Anterior cingulate cortex (tissue), 58 donors: ENCODE measurements around the gene ACSF3.

Source experiments
- DNase-seq, 58 donors: peaks; one replicate each; lab custom pipeline; 2025; lab: John Stamatoyannopoulos, UW

ACSF3 gene

GRCh38 chr16:89140981-89141883 lies 47.6 kb downstream of the ACSF3 start:
- DNase-seq, result no peak

DNA sequence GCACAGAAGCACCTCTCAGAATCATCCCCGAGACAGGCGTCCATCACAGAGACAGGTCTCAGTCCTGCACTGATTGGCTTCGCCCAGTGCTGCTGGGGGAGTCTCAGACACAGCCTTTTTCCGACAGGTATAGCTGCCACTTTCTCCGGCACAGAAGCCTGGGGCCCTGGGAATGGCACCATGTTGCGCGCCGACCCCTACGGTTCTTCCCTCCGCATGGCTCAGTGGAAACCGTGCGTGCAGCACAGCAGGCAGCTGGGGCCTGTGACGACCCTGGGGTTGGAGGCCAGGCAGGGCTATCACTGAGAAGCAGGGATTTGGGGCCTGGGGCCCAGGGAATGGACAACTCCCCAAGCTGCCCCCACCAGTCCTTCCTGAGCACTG lies 48.2 kb downstream of the ACSF3 start:
- no peak for DNase-seq

DNA sequence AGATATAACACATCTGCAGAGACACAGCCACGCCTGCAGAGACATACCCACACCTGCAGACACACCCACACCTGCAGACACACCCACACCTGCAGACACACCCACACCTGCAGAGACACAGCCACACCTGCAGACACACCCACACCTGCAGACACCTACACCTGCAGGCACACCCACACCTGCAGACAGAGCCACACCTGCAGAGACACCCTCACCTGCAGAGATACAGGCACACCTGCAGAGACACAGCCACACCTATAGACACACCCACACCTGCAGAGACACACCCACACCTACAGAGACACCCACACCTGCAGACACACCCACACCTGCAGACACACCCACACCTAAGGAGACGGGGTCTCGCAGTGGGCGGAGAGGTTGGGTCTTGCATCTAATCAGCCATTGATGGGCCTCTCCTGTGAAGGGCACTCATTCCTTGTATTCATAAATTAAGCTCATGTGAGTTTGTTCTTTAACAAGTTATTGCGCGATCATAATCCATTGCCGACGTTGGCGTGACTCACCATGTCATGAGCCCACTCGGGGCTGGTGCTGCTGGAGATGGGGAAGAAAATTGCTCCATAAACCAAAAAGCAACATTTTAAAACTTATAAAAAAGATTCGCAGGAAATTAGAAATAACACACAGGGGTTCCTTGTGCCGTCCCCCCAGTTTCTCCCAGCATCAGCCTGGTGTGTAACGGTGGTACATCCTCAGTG lies 49.0 kb downstream of the ACSF3 start:
- DNase-seq, result no peak

DNA sequence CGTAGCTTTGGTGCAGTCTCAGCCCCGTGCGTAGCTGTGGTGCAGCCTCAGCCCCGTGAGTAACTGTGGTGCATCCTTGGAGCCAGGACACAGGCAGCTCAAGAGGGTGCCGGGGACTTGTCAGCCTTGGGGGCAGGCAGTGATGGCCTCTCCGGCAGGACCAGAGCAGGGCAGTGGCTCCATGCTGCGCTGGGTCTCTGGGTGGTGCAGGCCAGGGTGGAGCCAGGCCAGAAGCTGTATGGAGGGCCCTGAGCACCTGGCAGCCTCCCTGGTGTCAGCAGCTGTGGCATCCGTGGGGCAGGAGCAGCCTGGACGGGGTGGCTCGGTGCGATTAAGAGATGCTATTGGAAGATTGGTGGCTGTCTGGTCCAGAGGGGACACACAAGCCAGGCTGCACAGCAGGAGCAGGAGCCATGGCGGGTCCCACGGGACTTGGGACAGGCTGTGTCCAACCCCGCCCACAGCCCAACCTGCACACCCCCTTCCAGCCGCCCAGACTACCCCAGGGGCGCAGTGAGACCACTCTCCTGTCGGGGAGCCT lies 49.6 kb downstream of the ACSF3 start:
- DNase-seq, result no peak

GRCh38 chr16:89143911-89144675 lies 50.4 kb downstream of the ACSF3 start:
- no peak for DNase-seq

- DNase-seq, result no peak
Observed at GRCh38 chr16:89144681-89145080, 51.0 kb downstream of the ACSF3 start.

DNA sequence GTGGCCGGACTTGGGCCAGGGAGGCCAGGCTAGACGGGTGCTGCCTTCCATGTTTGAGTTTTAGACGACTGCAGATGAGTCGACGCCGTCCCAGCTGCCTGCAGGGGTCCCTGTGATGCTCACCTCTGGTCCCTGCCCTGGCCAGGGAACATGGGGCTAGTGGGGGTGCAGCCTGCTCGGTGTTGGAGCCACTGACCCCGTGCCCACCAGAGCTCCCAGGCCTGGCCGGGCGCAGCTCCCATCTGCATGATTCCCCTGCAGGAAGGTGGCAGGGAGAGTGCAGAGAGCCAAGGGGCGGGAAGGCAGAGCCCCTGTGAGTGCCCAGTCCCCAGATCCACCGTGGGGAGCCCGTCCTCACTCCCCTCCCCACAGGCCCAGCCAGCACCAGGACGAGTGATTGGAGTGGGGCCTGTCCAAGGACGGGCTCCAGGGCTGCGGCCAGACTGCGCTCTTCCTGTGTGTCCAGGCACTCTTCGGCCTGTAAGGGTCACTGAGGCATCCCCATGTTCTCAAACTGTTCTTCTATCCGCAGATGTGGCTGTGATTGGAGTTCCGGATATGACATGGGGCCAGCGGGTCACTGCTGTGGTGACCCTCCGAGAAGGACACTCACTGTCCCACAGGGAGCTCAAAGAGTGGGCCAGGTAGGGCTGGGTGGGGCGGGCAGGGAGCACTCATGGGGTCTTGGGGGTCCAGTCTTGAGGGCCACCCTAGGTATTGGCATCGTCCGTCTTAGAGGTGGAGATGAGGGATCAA lies 51.9 kb downstream of the ACSF3 start:
- no peak for DNase-seq

DNA sequence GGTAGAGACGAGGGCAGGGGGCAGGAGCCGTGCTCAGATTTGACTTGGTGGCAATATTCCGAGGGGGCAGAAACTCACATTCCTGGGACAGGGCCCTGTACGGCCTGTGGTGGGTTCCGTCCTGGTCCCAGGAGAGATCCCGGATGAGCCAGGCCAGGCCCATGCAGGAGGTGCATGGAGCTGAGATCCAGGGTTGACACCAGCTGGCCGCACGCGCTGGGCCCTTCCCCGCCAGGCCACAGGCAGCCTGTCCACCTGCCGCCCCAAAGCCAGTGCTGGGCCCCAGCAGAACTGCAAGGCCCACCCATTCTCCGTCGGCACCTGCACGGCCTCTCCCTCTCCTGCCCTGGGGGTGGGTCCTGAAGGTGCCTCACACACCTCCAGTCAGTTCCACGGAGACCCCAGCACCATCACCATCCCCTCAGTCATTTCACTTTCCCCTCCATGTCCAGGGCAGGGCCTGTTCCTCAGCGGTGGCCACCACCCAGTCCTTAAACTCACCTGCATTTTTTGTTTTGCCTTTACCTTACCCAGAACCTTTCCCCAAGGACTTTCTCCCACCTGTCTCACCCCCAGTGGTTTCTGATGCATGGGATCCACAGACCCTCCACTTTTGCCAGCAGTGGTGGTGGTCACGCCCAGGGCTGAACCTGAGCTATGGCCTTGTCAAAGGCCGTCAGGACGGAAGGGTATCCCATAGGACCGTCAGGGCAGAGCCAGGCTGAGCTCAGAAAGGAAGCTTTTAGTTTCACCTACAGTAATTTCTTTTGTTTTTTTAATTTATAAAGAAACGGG lies 52.8 kb downstream of the ACSF3 start:
- no peak for DNase-seq

GRCh38 chr16:89147085-89147817 lies 53.6 kb downstream of the ACSF3 start:
- no peak for DNase-seq

DNA sequence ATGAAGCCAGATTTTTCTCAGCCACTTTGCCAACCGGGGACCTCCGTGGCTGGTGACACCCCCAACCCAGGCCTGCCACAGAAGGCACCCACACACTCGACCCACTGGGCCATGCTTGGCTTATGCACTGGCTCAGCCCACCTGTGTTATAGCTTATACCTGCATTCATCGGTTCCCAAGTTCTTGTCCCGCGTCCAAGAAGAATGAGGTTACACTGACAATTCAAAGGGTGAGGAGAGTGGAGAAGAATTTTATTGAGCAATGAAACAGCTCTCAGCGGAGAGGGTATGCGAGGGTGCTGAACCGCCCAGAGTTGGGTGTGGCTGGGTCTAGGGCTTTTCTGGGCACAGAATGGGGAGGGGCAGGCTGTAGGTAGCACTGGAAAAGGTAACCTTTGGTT lies 55.7 kb downstream of the ACSF3 start:
- no peak for DNase-seq

DNA sequence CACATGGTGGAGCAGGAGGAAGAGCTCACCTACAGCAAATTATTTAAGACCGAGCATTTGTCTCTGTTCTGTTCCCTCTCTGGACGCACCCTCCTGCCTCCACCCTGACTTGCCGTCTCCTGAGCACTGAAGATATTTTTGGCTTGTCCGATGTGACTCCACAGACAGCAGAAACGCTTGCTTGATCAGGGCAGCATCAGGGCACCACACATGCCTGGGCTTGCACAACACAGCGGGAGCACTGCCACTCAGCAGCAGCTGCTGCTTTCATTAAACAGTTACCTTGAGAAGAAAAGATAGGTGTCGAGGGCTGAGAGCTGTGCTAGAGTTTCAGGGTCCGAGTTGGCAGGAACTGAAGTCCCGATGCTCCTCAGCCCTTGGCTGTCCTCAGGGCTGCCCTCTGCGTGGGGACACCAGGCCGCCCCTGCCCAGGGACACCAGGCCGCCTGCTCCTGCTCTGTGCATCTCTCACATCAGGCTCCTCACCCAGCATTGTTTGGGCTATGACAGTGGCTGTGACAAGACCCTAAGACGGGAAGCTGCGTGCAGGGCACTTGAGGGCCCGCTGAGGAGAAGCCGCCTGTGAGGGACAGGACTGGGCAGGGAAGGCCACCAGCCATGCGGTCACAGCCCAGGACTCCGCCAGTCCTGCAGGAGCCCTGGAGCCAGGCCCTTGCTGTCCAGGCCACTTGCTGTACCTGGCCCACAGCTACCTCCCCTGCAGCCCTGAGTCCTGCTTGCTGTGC lies 56.6 kb downstream of the ACSF3 start:
- DNase-seq, result no peak

GRCh38 chr16:89150981-89151380 lies 57.3 kb downstream of the ACSF3 start:
- DNase-seq, result no peak

- no peak for DNase-seq
Observed at GRCh38 chr16:89152831-89153700, 59.4 kb downstream of the ACSF3 start.

GRCh38 chr16:89153848-89154271 lies 60.2 kb downstream of the ACSF3 start:
- no peak for DNase-seq

GRCh38 chr16:89154390-89155183 lies 60.9 kb downstream of the ACSF3 start:
- no peak for DNase-seq

GRCh38 chr16:89155184-89155679 lies 61.6 kb downstream of the ACSF3 start:
- peak in 15 of 58 donors; percentile 4 to 62 (median 18) for DNase-seq
